Measurements from ENCODE around the gene MED6.

The MED6 gene

GRCh38 chr14:70642303-70643235 is 42.1 kb upstream of the MED6 start:
- no peak for FAIRE-seq
- no peak for TF ChIP-seq CTCF (IDR thresholded peaks at IDR 0.05; ENCODE audit: insufficient read depth, missing control alignments)
- no peak for DNase-seq (ENCODE audit: insufficient read length, low spot score)

GRCh38 chr14:70641548-70642302 is 41.3 kb upstream of the MED6 start, which contains the start of gene TTC9:
TSS of gene TTC9 (plus strand) at chr14:70641916. CDS start at chr14:70642130, 214 bp downstream.
- DNase-seq (ENCODE audit: insufficient read length, low spot score), result peak; percentile 55
- TF ChIP-seq CTCF (IDR thresholded peaks at IDR 0.05; ENCODE audit: insufficient read depth, missing control alignments), result no peak
- FAIRE-seq, result no peak

- no peak for FAIRE-seq
- no peak for TF ChIP-seq CTCF (IDR thresholded peaks at IDR 0.05; ENCODE audit: insufficient read depth, missing control alignments)
- no peak for DNase-seq (ENCODE audit: insufficient read length, low spot score)
Observed at GRCh38 chr14:70640938-70641547, 40.6 kb upstream of the MED6 start.

- no peak for TF ChIP-seq CTCF (IDR thresholded peaks at IDR 0.05; ENCODE audit: insufficient read depth, missing control alignments)
- FAIRE-seq (peak; percentile 6), DNase-seq (ENCODE audit: insufficient read length, low spot score) (no peak)
Observed at GRCh38 chr14:70638416-70638815, 38.0 kb upstream of the MED6 start.

- FAIRE-seq, result no peak
- no peak for DNase-seq (ENCODE audit: insufficient read length, low spot score)
- no peak for TF ChIP-seq CTCF (IDR thresholded peaks at IDR 0.05; ENCODE audit: insufficient read depth, missing control alignments)
Observed at GRCh38 chr14:70635971-70636595, 35.6 kb upstream of the MED6 start.

GRCh38 chr14:70631948-70632347 is 31.5 kb upstream of the MED6 start:
- FAIRE-seq (no peak), DNase-seq (ENCODE audit: insufficient read length, low spot score) (no peak)
- TF ChIP-seq CTCF (IDR thresholded peaks at IDR 0.05; ENCODE audit: insufficient read depth, missing control alignments), result no peak

All from D721Med (cell line).